Neural cell (in vitro differentiated cells): ENCODE results near the gene CNTNAP2. TPM values are rescaled to one million over a fixed set of nuclear protein-coding genes. Genes with fewer than 3 reads are reported as not detected.

Source experiments
- H2AFZ ChIP-seq: fragments of 200-600, 300-800 bp; sonication (generic), shearing (Covaris generic); 2 replicates; pipeline ENCODE4 v1.6.0; 2014; ENCODE audit warnings: low read depth, mild to moderate bottlenecking, antibody characterized with exemption, low read length, moderate library complexity
- H3F3A ChIP-seq: fragments of 200-600 bp; shearing (Covaris generic); 2 replicates; pipeline ENCODE4 v1.6.1; 2016; ENCODE audit warnings: mild to moderate bottlenecking, moderate library complexity, mixed read lengths, antibody characterized with exemption, low read length; ENCODE audit not compliant: insufficient read depth, poor library complexity, severe bottlenecking
- H3K27ac ChIP-seq: fragments of 200-600, 300-800 bp; sonication (generic), shearing (Covaris generic); 2 replicates; pipeline ENCODE4 v1.5.1; 2014; ENCODE audit warnings: mild to moderate bottlenecking, low read length, moderate library complexity
- H3K27me3 ChIP-seq: fragments of 300-800, 200-600 bp; sonication (generic), shearing (Covaris generic); 2 replicates; pipeline ENCODE4 v1.6.0; 2014; ENCODE audit warnings: mild to moderate bottlenecking, low read depth, low read length, moderate library complexity; ENCODE audit not compliant: insufficient read depth
- H3K36me3 ChIP-seq: fragments of 300-800, 200-600 bp; sonication (generic), shearing (Covaris generic); 2 replicates; pipeline ENCODE4 v1.5.1; 2014; ENCODE audit warnings: mild to moderate bottlenecking, antibody characterized with exemption, low read length, moderate library complexity; ENCODE audit not compliant: insufficient read depth
- H3K4me2 ChIP-seq: fragments of 300-800, 200-600 bp; sonication (generic), shearing (Covaris generic); 2 replicates; pipeline ENCODE4 v1.6.0; 2014; ENCODE audit warnings: mild to moderate bottlenecking, low read length
- H3K4me3 ChIP-seq: fragments of 300-800, 200-600 bp; sonication (generic), shearing (Covaris generic); 2 replicates; pipeline ENCODE4 v1.5.1; 2014; ENCODE audit warnings: mild to moderate bottlenecking, low read length, moderate library complexity
- H3K79me2 ChIP-seq: fragments of 200-600 bp; shearing (Covaris generic); replicated peaks from 2 replicates; pipeline ENCODE4 v1.6.0; 2014; ENCODE audit warnings: mild to moderate bottlenecking, low read length, moderate library complexity; ENCODE audit not compliant: insufficient read depth
- H3K9ac ChIP-seq: fragments of 300-800, 200-600 bp; sonication (generic), shearing (Covaris generic); 2 replicates; pipeline ENCODE4 v1.6.1; 2016; ENCODE audit warnings: mild to moderate bottlenecking, low read length, mixed read lengths
- H3K9me2 ChIP-seq: fragments of 200-600 bp; shearing (Covaris generic); 2 replicates; pipeline ENCODE4 v1.6.1; 2016; ENCODE audit warnings: mild to moderate bottlenecking, low read length, mixed read lengths; ENCODE audit not compliant: insufficient read depth
- H3K9me3 ChIP-seq: fragments of 200-600, 300-800 bp; sonication (generic), shearing (Covaris generic); 2 replicates; pipeline ENCODE4 v1.6.1; 2016; ENCODE audit warnings: mild to moderate bottlenecking, mixed run types, low read length, moderate library complexity, mixed read lengths
- H4K20me1 ChIP-seq: fragments of 200-600 bp; shearing (Covaris generic); 2 replicates; pipeline ENCODE4 v1.6.1; 2016; ENCODE audit warnings: mild to moderate bottlenecking, mixed run types; ENCODE audit not compliant: insufficient read depth
- EP300 ChIP-seq: fragments of 450-650 bp; conservative IDR thresholded peaks from 2 replicates; pipeline ENCODE4 v1.6.1; 2014; ENCODE audit warnings: antibody characterized with exemption, mild to moderate bottlenecking, moderate library complexity; ENCODE audit not compliant: poor library complexity, severe bottlenecking
- EZH2 ChIP-seq: fragments of 200-600, 300-800 bp; shearing (Covaris generic), sonication (generic); IDR thresholded peaks from 2 replicates; pipeline ENCODE4 v1.6.1; 2014; ENCODE audit warnings: antibody characterized with exemption, low read length, borderline replicate concordance, mild to moderate bottlenecking; ENCODE audit not compliant: insufficient read depth, poor library complexity, severe bottlenecking
- MXI1 ChIP-seq: fragments of 450-650 bp; conservative IDR thresholded peaks from 2 replicates; pipeline ENCODE4 v1.6.1; 2014; ENCODE audit warnings: antibody characterized with exemption, mild to moderate bottlenecking; ENCODE audit not compliant: poor library complexity, severe bottlenecking
- POLR2AphosphoS5 ChIP-seq: IDR thresholded peaks from 2 replicates; pipeline ENCODE4 v1.6.1; 2012
- RAD21 ChIP-seq: fragments of 450-650 bp; conservative IDR thresholded peaks from 2 replicates; pipeline ENCODE4 v1.6.1; 2014; ENCODE audit warnings: antibody characterized with exemption, mild to moderate bottlenecking, moderate library complexity
- SMC3 ChIP-seq: fragments of 450-650 bp; conservative IDR thresholded peaks from 2 replicates; pipeline ENCODE4 v1.6.1; 2014; ENCODE audit warnings: antibody characterized with exemption, mild to moderate bottlenecking, moderate library complexity; ENCODE audit not compliant: poor library complexity
- TAF1 ChIP-seq: IDR thresholded peaks from 2 replicates; pipeline ENCODE4 v1.6.1; 2012; ENCODE audit warnings: low read depth
- polyA plus RNA-seq: library from polyadenylated mRNA; depleted of rRNA; stranded (reverse); fragments of >200 nt; gene quantifications from 2 replicates; pipeline ENCODE4 v1.2.3, GENCODE V29; 2014
- TF ChIP-seq, protein P1 (sequence below): IDR thresholded peaks from 2 replicates; pipeline ENCODE4 v1.6.1; 2012; ENCODE audit warnings: borderline replicate concordance
- TF ChIP-seq, protein P2 (sequence below): fragments of 450-650 bp; IDR thresholded peaks from 2 replicates; pipeline ENCODE4 v1.5.1; 2014; ENCODE audit warnings: antibody characterized with exemption, mild to moderate bottlenecking, moderate library complexity; ENCODE audit not compliant: poor library complexity, severe bottlenecking

Gene CNTNAP2
- polyA plus RNA-seq, 1 donor from 2014 or later: 276 TPM

DNA sequence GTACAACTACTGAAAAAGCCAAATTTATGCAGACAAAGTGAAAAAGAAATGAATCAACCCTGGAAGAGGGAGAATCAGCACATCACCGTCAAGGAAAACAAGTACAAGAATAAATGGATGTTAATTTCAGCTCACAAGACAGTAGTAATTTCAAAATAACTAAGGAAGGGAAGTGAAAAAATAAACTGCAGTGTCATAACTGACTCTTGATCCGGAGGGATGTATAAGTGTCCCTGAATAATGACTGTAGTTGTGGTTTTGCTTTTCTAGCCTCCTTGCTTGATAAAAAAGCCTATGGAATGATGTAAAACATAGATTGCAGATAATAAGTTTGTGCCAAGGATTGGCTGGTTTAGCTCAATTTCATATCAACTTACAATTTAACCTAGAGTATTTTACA is 1752.9 kb downstream of the CNTNAP2 start:
- Histone ChIP-seq H3K79me2 (no peaks in the 10 kb centered on the region), H3K9ac (no peak overlapping the region), H3K9me2 (no peaks in the 10 kb centered on the region), H3K27ac (no peak overlapping the region), H3K4me2 (no peak overlapping the region), H3F3A (peaks cover 3% of the 10 kb centered on the region), H3K4me3 (no peak overlapping the region), H3K9me3 (no peaks in the 10 kb centered on the region), H3K36me3 (no peaks in the 10 kb centered on the region), H4K20me1 (no peaks in the 10 kb centered on the region), H3K27me3 (no peaks in the 10 kb centered on the region), H2AFZ (no peak overlapping the region)
- TF ChIP-seq EP300 (no peak), SMC3 (no peak), EZH2 (no peak), MXI1 (no peak), POLR2AphosphoS5 (no peak)
- TF ChIP-seq, protein P1, sequence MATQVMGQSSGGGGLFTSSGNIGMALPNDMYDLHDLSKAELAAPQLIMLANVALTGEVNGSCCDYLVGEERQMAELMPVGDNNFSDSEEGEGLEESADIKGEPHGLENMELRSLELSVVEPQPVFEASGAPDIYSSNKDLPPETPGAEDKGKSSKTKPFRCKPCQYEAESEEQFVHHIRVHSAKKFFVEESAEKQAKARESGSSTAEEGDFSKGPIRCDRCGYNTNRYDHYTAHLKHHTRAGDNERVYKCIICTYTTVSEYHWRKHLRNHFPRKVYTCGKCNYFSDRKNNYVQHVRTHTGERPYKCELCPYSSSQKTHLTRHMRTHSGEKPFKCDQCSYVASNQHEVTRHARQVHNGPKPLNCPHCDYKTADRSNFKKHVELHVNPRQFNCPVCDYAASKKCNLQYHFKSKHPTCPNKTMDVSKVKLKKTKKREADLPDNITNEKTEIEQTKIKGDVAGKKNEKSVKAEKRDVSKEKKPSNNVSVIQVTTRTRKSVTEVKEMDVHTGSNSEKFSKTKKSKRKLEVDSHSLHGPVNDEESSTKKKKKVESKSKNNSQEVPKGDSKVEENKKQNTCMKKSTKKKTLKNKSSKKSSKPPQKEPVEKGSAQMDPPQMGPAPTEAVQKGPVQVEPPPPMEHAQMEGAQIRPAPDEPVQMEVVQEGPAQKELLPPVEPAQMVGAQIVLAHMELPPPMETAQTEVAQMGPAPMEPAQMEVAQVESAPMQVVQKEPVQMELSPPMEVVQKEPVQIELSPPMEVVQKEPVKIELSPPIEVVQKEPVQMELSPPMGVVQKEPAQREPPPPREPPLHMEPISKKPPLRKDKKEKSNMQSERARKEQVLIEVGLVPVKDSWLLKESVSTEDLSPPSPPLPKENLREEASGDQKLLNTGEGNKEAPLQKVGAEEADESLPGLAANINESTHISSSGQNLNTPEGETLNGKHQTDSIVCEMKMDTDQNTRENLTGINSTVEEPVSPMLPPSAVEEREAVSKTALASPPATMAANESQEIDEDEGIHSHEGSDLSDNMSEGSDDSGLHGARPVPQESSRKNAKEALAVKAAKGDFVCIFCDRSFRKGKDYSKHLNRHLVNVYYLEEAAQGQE: no peak

DNA sequence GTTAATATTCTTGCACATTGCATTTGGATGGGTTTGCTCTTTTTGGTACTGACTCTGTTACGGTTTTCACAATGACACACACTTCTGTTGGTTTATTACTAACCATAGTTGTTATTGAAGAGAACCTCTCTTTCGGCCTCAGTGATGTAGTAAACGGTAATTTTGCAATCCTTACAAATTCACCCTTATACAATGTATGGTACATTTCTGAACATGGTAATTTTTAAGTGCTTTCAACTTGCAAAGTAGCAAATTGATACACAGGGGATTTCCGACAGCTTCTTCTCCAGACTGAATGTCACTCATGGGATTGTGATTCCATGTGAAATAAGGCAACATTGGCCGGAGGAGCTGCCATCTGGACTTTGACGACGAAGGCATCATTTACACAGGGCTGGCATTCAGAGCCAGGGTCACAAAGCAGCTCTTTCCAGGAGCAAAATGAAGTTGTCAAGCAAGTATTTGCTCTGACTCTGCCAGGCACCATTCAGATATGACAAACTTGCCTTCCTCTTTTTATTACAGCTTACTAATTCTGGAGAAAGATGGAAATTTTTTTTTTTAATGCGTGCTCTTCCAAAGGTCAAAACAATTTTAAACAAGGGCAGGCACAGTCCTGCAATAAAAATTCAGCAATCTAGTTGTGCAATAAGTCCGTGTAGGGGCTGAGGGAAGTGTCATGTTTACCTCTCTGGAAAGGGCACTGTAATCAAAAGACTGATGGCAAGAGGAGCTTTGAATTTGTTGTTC is 1762.5 kb downstream of the CNTNAP2 start:
- Histone ChIP-seq H3K9me2 (no peaks in the 10 kb centered on the region), H3K79me2 (no peaks in the 10 kb centered on the region), H3K9ac (no peak overlapping the region), H3K27me3 (no peaks in the 10 kb centered on the region), H3K9me3 (no peaks in the 10 kb centered on the region), H3F3A (no peaks in the 10 kb centered on the region), H3K4me3 (no peak overlapping the region), H4K20me1 (no peaks in the 10 kb centered on the region), H3K4me2 (no peak overlapping the region), H3K36me3 (no peaks in the 10 kb centered on the region), H3K27ac (no peak overlapping the region), H2AFZ (no peak overlapping the region)
- TF ChIP-seq EP300: no peak
- TF ChIP-seq SMC3: no peak
- TF ChIP-seq, protein P1: no peak
- no peak for TF ChIP-seq RAD21
- TF ChIP-seq POLR2AphosphoS5: no peak
- TF ChIP-seq TAF1: no peak
- TF ChIP-seq EZH2: no peak
- TF ChIP-seq, protein P2, sequence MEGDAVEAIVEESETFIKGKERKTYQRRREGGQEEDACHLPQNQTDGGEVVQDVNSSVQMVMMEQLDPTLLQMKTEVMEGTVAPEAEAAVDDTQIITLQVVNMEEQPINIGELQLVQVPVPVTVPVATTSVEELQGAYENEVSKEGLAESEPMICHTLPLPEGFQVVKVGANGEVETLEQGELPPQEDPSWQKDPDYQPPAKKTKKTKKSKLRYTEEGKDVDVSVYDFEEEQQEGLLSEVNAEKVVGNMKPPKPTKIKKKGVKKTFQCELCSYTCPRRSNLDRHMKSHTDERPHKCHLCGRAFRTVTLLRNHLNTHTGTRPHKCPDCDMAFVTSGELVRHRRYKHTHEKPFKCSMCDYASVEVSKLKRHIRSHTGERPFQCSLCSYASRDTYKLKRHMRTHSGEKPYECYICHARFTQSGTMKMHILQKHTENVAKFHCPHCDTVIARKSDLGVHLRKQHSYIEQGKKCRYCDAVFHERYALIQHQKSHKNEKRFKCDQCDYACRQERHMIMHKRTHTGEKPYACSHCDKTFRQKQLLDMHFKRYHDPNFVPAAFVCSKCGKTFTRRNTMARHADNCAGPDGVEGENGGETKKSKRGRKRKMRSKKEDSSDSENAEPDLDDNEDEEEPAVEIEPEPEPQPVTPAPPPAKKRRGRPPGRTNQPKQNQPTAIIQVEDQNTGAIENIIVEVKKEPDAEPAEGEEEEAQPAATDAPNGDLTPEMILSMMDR: no peak
- TF ChIP-seq MXI1: no peak
